HCT116 (cell line): ENCODE measurements around the gene LSMEM2. TPM values are rescaled to one million over a fixed set of nuclear protein-coding genes. Genes with fewer than 3 reads are reported as not detected.
A peak's percentile ranks its signal among the peaks of the same experiment; 100 is the strongest.

Experiments
- ATAC-seq: fragments of 200-7000 bp; cut with Tn5 transposase; 2 replicates; pipeline ENCODE4 v1.9.1; 2020; ENCODE audit warnings: mild to moderate bottlenecking, moderate library complexity
- BruUV-seq: library from RNA; stranded (reverse); fragments of 400-500 nt; replicated peaks from 2 replicates; lab custom pipeline; 2021; lab: Mats Ljungman, UMichigan
- CTCF ChIA-PET: fragments of 300-600 bp; sonication (Branson Sonifier 250); formaldehyde crosslinking; loops from one replicate; lab custom pipeline; 2021; ENCODE audit warnings: antibody characterized with exemption; lab: Charles Lee
- POLR2A ChIA-PET: fragments of 300-600, 350-600 bp; sonication (Branson Sonifier 250); formaldehyde crosslinking; loops from one replicate; lab custom pipeline; 2021; ENCODE audit warnings: antibody characterized with exemption; lab: Charles Lee
- RAD21 ChIA-PET, 2 experiments: fragments of 300-600 bp; sonication (Branson Sonifier 250); formaldehyde crosslinking; loops; one replicate each; lab custom pipeline; 2023; ENCODE audit warnings: low total read pairs in 2 of 2; ENCODE audit not compliant: uncharacterized antibody in 2 of 2, unreplicated experiment in 2 of 2, low non-redundant PET in 1 of 2; lab: Charles Lee
- DNase-seq: peaks from one replicate; pipeline ENCODE4 v3.0.0-alpha.2; 2010; ENCODE audit warnings: low read depth, low spot score
- H2AFZ ChIP-seq: fragments of 200-600 bp; shearing (Covaris generic), sonication (generic); 2 replicates; pipeline ENCODE4 v1.6.1; 2017; ENCODE audit warnings: low read depth, mixed run types, mixed read lengths, antibody characterized with exemption, low read length; ENCODE audit not compliant: poor library complexity, severe bottlenecking
- H3K27ac ChIP-seq: 2 replicates; pipeline ENCODE4 v1.5.1; 2012; ENCODE audit warnings: low read depth, low read length
- H3K27me3 ChIP-seq: fragments of 200-600 bp; sonication (generic); 2 replicates; pipeline ENCODE4 v1.6.1; 2016; ENCODE audit warnings: mixed run types, low read length, mixed read lengths; ENCODE audit not compliant: insufficient read depth
- H3K36me3 ChIP-seq, 2 experiments: fragments of 200-500 bp in 1 of 2; fragments of 200-600 bp in 1 of 2; sonication (Bioruptor generic) in 1 of 2; sonication (generic) in 1 of 2; 2 replicates each; pipeline versions ENCODE4 v1.5.1 to v1.6.1; 2014 to 2016; ENCODE audit warnings: low read length in 2 of 2, inconsistent platforms in 1 of 2, mixed read lengths in 1 of 2, mixed run types in 1 of 2; ENCODE audit not compliant: insufficient read depth in 2 of 2, control insufficient read depth in 1 of 2
- H3K4me1 ChIP-seq, 2 experiments: fragments of 200-600 bp in 1 of 2; sonication (generic) in 1 of 2; 2 replicates each; pipeline versions ENCODE4 v1.5.1 to v1.6.1; 2012 to 2017; ENCODE audit warnings: low read length in 2 of 2, inconsistent platforms in 1 of 2, mild to moderate bottlenecking in 1 of 2, mixed read lengths in 1 of 2, mixed run types in 1 of 2, moderate library complexity in 1 of 2; ENCODE audit not compliant: insufficient read depth in 2 of 2, control insufficient read depth in 1 of 2
- H3K4me2 ChIP-seq: fragments of 200-600 bp; sonication (generic); 2 replicates; pipeline ENCODE4 v1.6.1; 2017; ENCODE audit warnings: mixed run types, low read length, mixed read lengths
- H3K4me3 ChIP-seq, 2 experiments: fragments of 200-600 bp in 1 of 2; sonication (generic) in 1 of 2; replicated peaks in 1 of 2; 2 replicates each; pipeline ENCODE4 v1.5.1; 2011 to 2016; ENCODE audit warnings: low read length in 2 of 2, control low read depth in 1 of 2, low read depth in 1 of 2, mild to moderate bottlenecking in 1 of 2, mixed read lengths in 1 of 2, mixed run types in 1 of 2
- H3K79me2 ChIP-seq: fragments of 200-600 bp; sonication (generic); 2 replicates; pipeline ENCODE4 v1.6.1; 2017; ENCODE audit warnings: mild to moderate bottlenecking, mixed run types, low read length, moderate library complexity, mixed read lengths; ENCODE audit not compliant: insufficient read depth
- H3K9ac ChIP-seq: fragments of 200-600 bp; sonication (generic); 2 replicates; pipeline ENCODE4 v1.6.1; 2016; ENCODE audit warnings: low read length, mixed read lengths
- H3K9me2 ChIP-seq: fragments of 200-600 bp; sonication (generic), shearing (Covaris generic); 2 replicates; pipeline ENCODE4 v1.6.1; 2017; ENCODE audit warnings: mixed run types, mild to moderate bottlenecking, moderate library complexity; ENCODE audit not compliant: insufficient read depth
- H3K9me3 ChIP-seq, 2 experiments: fragments of 200-500 bp in 1 of 2; fragments of 200-600 bp in 1 of 2; sonication (Bioruptor generic) in 1 of 2; sonication (generic) in 1 of 2; 2 replicates each; pipeline ENCODE4 v1.6.1; 2014 to 2017; ENCODE audit warnings: low read length in 2 of 2, mixed read lengths in 2 of 2, inconsistent platforms in 1 of 2, low read depth in 1 of 2, mild to moderate bottlenecking in 1 of 2, mixed run types in 1 of 2, moderate library complexity in 1 of 2; ENCODE audit not compliant: control insufficient read depth in 1 of 2, insufficient read depth in 1 of 2
- H4K20me1 ChIP-seq: fragments of 200-600 bp; sonication (generic), shearing (Covaris generic); 2 replicates; pipeline ENCODE4 v1.6.1; 2017; ENCODE audit warnings: mixed run types, mild to moderate bottlenecking, moderate library complexity; ENCODE audit not compliant: insufficient read depth
- ATF3 ChIP-seq: IDR thresholded peaks from 2 replicates; pipeline ENCODE4 v1.6.1; 2012
- CBX3 ChIP-seq: IDR thresholded peaks from 2 replicates; pipeline ENCODE4 v1.6.1; 2012; ENCODE audit warnings: low read depth
- CTCF ChIP-seq, 3 experiments: fragments of 200-600 bp in 1 of 3; sonication (generic) in 1 of 3; IDR thresholded peaks in 2 of 3; conservative IDR thresholded peaks in 1 of 3; 2 replicates each; pipeline ENCODE4 v1.5.1; 2012 to 2017; ENCODE audit warnings: low read depth in 2 of 3, low read length in 2 of 3, antibody characterized with exemption in 1 of 3, borderline replicate concordance in 1 of 3, control low read depth in 1 of 3, mild to moderate bottlenecking in 1 of 3, mixed read lengths in 1 of 3, mixed run types in 1 of 3, moderate library complexity in 1 of 3; ENCODE audit not compliant: insufficient read depth in 1 of 3
- EGR1 ChIP-seq: IDR thresholded peaks from 2 replicates; pipeline ENCODE4 v1.6.1; 2012; ENCODE audit warnings: low read depth
- ELF1 ChIP-seq: IDR thresholded peaks from 2 replicates; pipeline ENCODE4 v1.6.1; 2012; ENCODE audit warnings: low read depth, borderline replicate concordance
- EZH2phosphoT487 ChIP-seq: fragments of 200-600 bp; IDR thresholded peaks from 2 replicates; pipeline ENCODE4 v1.6.1; 2018; ENCODE audit warnings: antibody characterized with exemption, borderline replicate concordance
- JUND ChIP-seq: IDR thresholded peaks from 2 replicates; pipeline ENCODE4 v1.6.1; 2012
- MAX ChIP-seq: IDR thresholded peaks from 2 replicates; pipeline ENCODE4 v1.6.1; 2012
- POLR2A ChIP-seq: IDR thresholded peaks from 2 replicates; pipeline ENCODE4 v1.7.0; 2011; ENCODE audit warnings: borderline replicate concordance; ENCODE audit not compliant: insufficient read depth, insufficient read length; ENCODE audit errors: extremely low read depth
- POLR2AphosphoS5 ChIP-seq: IDR thresholded peaks from 2 replicates; pipeline ENCODE4 v1.6.1; 2011; ENCODE audit warnings: mild to moderate bottlenecking, low read depth, low read length, moderate library complexity
- RAD21 ChIP-seq: IDR thresholded peaks from 2 replicates; pipeline ENCODE4 v1.6.1; 2012; ENCODE audit warnings: low read depth, mild to moderate bottlenecking
- SIN3A ChIP-seq: IDR thresholded peaks from 2 replicates; pipeline ENCODE4 v1.6.1; 2012; ENCODE audit warnings: low read depth
- SP1 ChIP-seq: IDR thresholded peaks from 2 replicates; pipeline ENCODE4 v1.6.1; 2012; ENCODE audit warnings: low read depth
- SRF ChIP-seq: IDR thresholded peaks from 2 replicates; pipeline ENCODE4 v1.6.1; 2012; ENCODE audit warnings: low read depth
- TCF7L2 ChIP-seq: IDR thresholded peaks from 2 replicates; pipeline ENCODE4 v1.7.0; 2011; ENCODE audit warnings: borderline replicate concordance, inconsistent platforms; ENCODE audit not compliant: insufficient read depth, insufficient read length; ENCODE audit errors: extremely low read depth
- ZBTB33 ChIP-seq: IDR thresholded peaks from 2 replicates; pipeline ENCODE4 v1.6.1; 2011; ENCODE audit warnings: mild to moderate bottlenecking, low read length, moderate library complexity; ENCODE audit not compliant: insufficient replicate concordance; ENCODE audit errors: extremely low read depth
- ZFX ChIP-seq: fragments of 450-650 bp; IDR thresholded peaks from 2 replicates; pipeline ENCODE4 v1.6.1; 2017
- ZNF274 ChIP-seq: fragments of 200-500 bp; sonication (Bioruptor generic); IDR thresholded peaks from 2 replicates; pipeline ENCODE4 v1.6.1; 2014; ENCODE audit warnings: mild to moderate bottlenecking, low read depth, low read length, inconsistent platforms
- intact Hi-C: fragments of 100-400 bp; cut with micrococcal nuclease; formaldehyde crosslinking; loops from 2 replicates; pipeline ENCODE4 v1.10.0; 2022
- total RNA-seq: library from RNA; stranded (reverse); gene quantifications from one replicate; pipeline ENCODE4 v1.2.1, GENCODE V29; 2021; ENCODE audit not compliant: unreplicated experiment

Gene LSMEM2
- total RNA-seq, 1 experiment from 2014 or later = not detected

GRCh38 chr3:50270422-50271224, 8.3 kb upstream of the LSMEM2 start:
- BruUV-seq = TSS peak; percentile 29
- ChIA-PET POLR2A (interaction anchor here (1.5 kb wide), 1 partner anchor 22 kb away, joined by 3 read pairs; the partner anchor contains the start of gene IFRD2), CTCF (interaction anchor here (1.0 to 3.4 kb wide), 5 partner anchors 11 to 76 kb away, joined by 3 to 27 read pairs (median 9); no protein-coding TSS in a partner anchor), RAD21 (interaction anchor here in 1 of 2 experiments (1.5 kb wide), 1 partner anchor 44 kb away, joined by 6 read pairs; no protein-coding TSS in a partner anchor)
- Histone ChIP-seq H3K4me3 (peak overlapping the region in 1 of 2 experiments; percentile 47; a peak in 1 of 4 replicates), H4K20me1 (no peaks in the 10 kb centered on the region), H3K4me2 (peak overlapping the region; percentile 80), H3K79me2 (no peaks in the 10 kb centered on the region), H3K27ac (peak overlapping the region; percentile 88; the same call in 1 of the 2 replicates), H3K4me1 (peaks cover 73 to 87% of the 10 kb centered on the region in 2 experiments), H3K9ac (peak overlapping the region; percentile 62; the same call in 1 of the 2 replicates), H3K9me3 (no peaks in the 10 kb centered on the region), H3K27me3 (no peaks in the 10 kb centered on the region), H3K36me3 (no peaks in the 10 kb centered on the region), H3K9me2 (no peaks in the 10 kb centered on the region), H2AFZ (no peak overlapping the region)
- TF ChIP-seq MAX (no peak), RAD21 (no peak), EGR1 (no peak), ATF3 (no peak), POLR2AphosphoS5 (no peak), CTCF (IDR thresholded peaks at IDR 0.05 in 2 of 3, conservative IDR thresholded peaks at IDR 0.05 in 1 of 3; ENCODE audit: borderline replicate concordance in 1 of 3, insufficient read depth in 1 of 3, low read depth in 2 of 3, low read length in 2 of 3) (no peak), SIN3A (no peak), ZNF274 (no peak), ZBTB33 (no peak), EZH2phosphoT487 (no peak), ELF1 (no peak), CBX3 (no peak), SRF (no peak), POLR2A (no peak), SP1 (no peak), JUND (no peak), TCF7L2 (no peak), ZFX (no peak)
- ATAC-seq = no peak
- intact Hi-C loops = loop anchor here (5.0 kb wide), 1 partner anchor 148 kb away; no protein-coding TSS in a partner anchor
- no peak for DNase-seq
